Left lung (tissue), 10 donors: ENCODE results near the gene DTX3. TPM values are rescaled to one million over a fixed set of nuclear protein-coding genes. Genes with fewer than 3 reads are reported as not detected.
"Not testable (repeated sequence)": the region's sequence is repeated elsewhere in the genome, so short reads cannot be mapped to it uniquely, and the experiment has no call there.

ENCODE experiments used
- ATAC-seq: fragments of 200-7000 bp; cut with Tn5 transposase; one replicate; pipeline ENCODE4 v1.9.1; 2020; ENCODE audit warnings: moderate library complexity
- DNase-seq, 4 donors: peaks; one replicate each; pipeline ENCODE4 v3.0.0-alpha.2; 2013 to 2020
- H3K27ac ChIP-seq, 2 donors: fragments of 200-600 bp; sonication (generic) in 1 of 2; one replicate each; pipeline versions ENCODE4 v1.5.0 to v1.8.0; 2020 to 2021
- H3K27me3 ChIP-seq, 2 donors: fragments of 200-600 bp; sonication (generic) in 1 of 2; one replicate each; pipeline versions ENCODE4 v1.5.0 to v1.8.0; 2020 to 2021
- H3K36me3 ChIP-seq, 2 donors: fragments of 200-600 bp; sonication (generic) in 1 of 2; one replicate each; pipeline versions ENCODE4 v1.5.0 to v1.8.0; 2020 to 2021
- H3K4me1 ChIP-seq, 2 donors: fragments of 200-600 bp; one replicate each; pipeline ENCODE4 v1.8.0; 2021
- H3K4me3 ChIP-seq, 2 donors: fragments of 200-600 bp; sonication (generic) in 1 of 2; one replicate each; pipeline versions ENCODE4 v1.5.0 to v1.8.0; 2020 to 2021; ENCODE audit warnings: mild to moderate bottlenecking in 1 of 2
- H3K9me3 ChIP-seq, 2 donors: fragments of 200-600 bp; sonication (generic) in 1 of 2; one replicate each; pipeline versions ENCODE4 v1.5.0 to v1.8.0; 2020 to 2021
- CTCF ChIP-seq, 2 donors: fragments of 200-600 bp; sonication (generic) in 1 of 2; IDR thresholded peaks; one replicate each; pipeline versions ENCODE4 v1.5.0 to v1.8.0; 2021; ENCODE audit warnings: antibody characterized with exemption in 2 of 2
- intact Hi-C, 2 donors: fragments of 100-400 bp; cut with DNase I; formaldehyde crosslinking; loops; one replicate each; pipeline versions ENCODE4 v1.11.2 to v1.14.2; 2022
- polyA plus RNA-seq, 6 donors: library from polyadenylated mRNA; unstranded; fragments of 120-200 nt; gene quantifications; one replicate each; pipeline ENCODE4 v1.2.1, GENCODE V29; 2013; ENCODE audit not compliant: insufficient read length in 6 of 6
- total RNA-seq, 2 donors: library from RNA; stranded (reverse); fragmentation: NEBNext Ultra II Directional; extraction: Animal tissue kit (Norgen Biotek cat#: 25700); gene quantifications; one replicate each; pipeline ENCODE4 v1.2.1, GENCODE V29; 2021
- donor health status: DM: no; HTN: yes; CAD: no.
- donor health status: DM: no; HTN: no; CAD: no.

DTX3 gene
- total and polyA plus RNA-seq, 8 donors, result 20.1 to 64.8 (median 54.4) TPM

GRCh38 chr12:57586128-57586527, 18.5 kb upstream of the DTX3 start:
- Histone ChIP-seq H3K4me1 (peaks cover 0 to 14% of the 10 kb centered on the region in 2 donors), H3K36me3 (no peaks in the 10 kb centered on the region), H3K27me3 (peaks cover 0 to 43% of the 10 kb centered on the region in 2 donors), H3K9me3 (no peaks in the 10 kb centered on the region), H3K27ac (no peak overlapping the region), H3K4me3 (no peak overlapping the region)
- intact Hi-C loops, result no loop called here
- ATAC-seq, result no peak
- no peak for TF ChIP-seq CTCF (IDR thresholded peaks at IDR 0.05)
- DNase-seq, result no peak

GRCh38 chr12:57586832-57587429, 17.7 kb upstream of the DTX3 start:
- Histone ChIP-seq H3K4me3 (no peak overlapping the region), H3K27ac (no peak overlapping the region), H3K36me3 (no peaks in the 10 kb centered on the region), H3K4me1 (peaks cover 0 to 19% of the 10 kb centered on the region in 2 donors), H3K27me3 (peaks cover 0 to 38% of the 10 kb centered on the region in 2 donors), H3K9me3 (no peaks in the 10 kb centered on the region)
- no peak for DNase-seq
- TF ChIP-seq CTCF (IDR thresholded peaks at IDR 0.05), result no peak
- intact Hi-C loops, result no loop called here
- ATAC-seq, result no peak

- ATAC-seq, H3K36me3 ChIP-seq, H3K27ac ChIP-seq, H3K9me3 ChIP-seq, H3K4me3 ChIP-seq, intact Hi-C loops, DNase-seq: not testable (repeated sequence)
- Histone ChIP-seq H3K4me1 (peaks cover 0 to 22% of the 10 kb centered on the region in 2 donors), H3K27me3 (peaks cover 0 to 25% of the 10 kb centered on the region in 2 donors)
Measured at GRCh38 chr12:57588951-57589610, 15.5 kb upstream of the DTX3 start.

GRCh38 chr12:57590479-57590863, 14.2 kb upstream of the DTX3 start:
- intact Hi-C loops, result no loop called here
- DNase-seq, result no peak
- ATAC-seq, result no peak
- Histone ChIP-seq H3K27ac (peak overlapping the region in 1 of 2 donors; percentile 55), H3K4me1 (peaks cover 0 to 22% of the 10 kb centered on the region in 2 donors), H3K4me3 (peak overlapping the region; percentile 71 to 82), H3K9me3 (no peaks in the 10 kb centered on the region), H3K36me3 (peaks cover 0 to 17% of the 10 kb centered on the region in 2 donors), H3K27me3 (peaks cover 0 to 22% of the 10 kb centered on the region in 2 donors)
- TF ChIP-seq CTCF (IDR thresholded peaks at IDR 0.05), result no peak

- intact Hi-C loops, result no loop called here
- ATAC-seq, result peak; percentile 99
- Histone ChIP-seq H3K4me3 (peak within 1 kb of the TSS; percentile 71 to 82), H3K27ac (peak within 1 kb of the TSS; percentile 17 to 55), H3K9me3 (no peaks in the 10 kb centered on the region), H3K36me3 (peaks cover 0 to 23% of the 10 kb centered on the region in 2 donors), H3K4me1 (peaks cover 0 to 22% of the 10 kb centered on the region in 2 donors), H3K27me3 (peaks cover 0 to 15% of the 10 kb centered on the region in 2 donors)
- DNase-seq, result peak; percentile 49 to 95 (median 86)
- no peak for TF ChIP-seq CTCF (IDR thresholded peaks at IDR 0.05)
Measured at GRCh38 chr12:57590864-57591781, 13.5 kb upstream of the DTX3 start, which contains the start of gene PIP4K2C. PIP4K2C (plus strand) TSS chr12:57591192; CDS start chr12:57591290, 98 bp downstream.
